Activated CD4-positive, alpha-beta T cell treated with anti-CD3 and anti-CD28 coated beads, Interleukin-10, Interleukin-2, amounts not matched to agents 100 ng/mL and 50 ng/mL, durations not matched to agents 16 hours and 8 hours (primary cell): ENCODE results near the gene CALHM1.
"Not testable (repeated sequence)": the region's sequence is repeated elsewhere in the genome, so short reads cannot be mapped to it uniquely, and the experiment has no call there.

Experiments
- DNase-seq: peaks from one replicate; pipeline ENCODE4 v3.0.0-alpha.2; 2020

Gene CALHM1

GRCh38 chr10:103427866-103428265 lies 30.8 kb downstream of the CALHM1 start:
- DNase-seq, result no peak

GRCh38 chr10:103423748-103424147 lies 35.0 kb downstream of the CALHM1 start:
- DNase-seq, result no peak

- no peak for DNase-seq
These were observed 39.6 kb downstream of the CALHM1 start for GRCh38 chr10:103419101-103419500.

- no peak for DNase-seq
These were observed 41.1 kb downstream of the CALHM1 start for GRCh38 chr10:103417601-103418000.

GRCh38 chr10:103417148-103417469 lies 41.6 kb downstream of the CALHM1 start:
- not testable (repeated sequence) for DNase-seq

- DNase-seq, result peak; percentile 49
These were observed 42.1 kb downstream of the CALHM1 start for GRCh38 chr10:103416436-103417147.

GRCh38 chr10:103415581-103415980 lies 43.1 kb downstream of the CALHM1 start:
- no peak for DNase-seq

GRCh38 chr10:103413564-103413963 lies 45.1 kb downstream of the CALHM1 start:
- DNase-seq, result no peak
